GM21576 (cell line): ENCODE results near the gene ACVR1.
"Not testable (repeated sequence)": the region's sequence is repeated elsewhere in the genome, so short reads cannot be mapped to it uniquely, and the experiment has no call there.

ENCODE experiments used
- ATAC-seq: cut with Tn5 transposase; IDR thresholded peaks from one replicate; pipeline ENCODE4 v1.9.1; 2021; ENCODE audit warnings: mild to moderate bottlenecking, moderate library complexity; ENCODE audit not compliant: unreplicated experiment

Gene ACVR1

GRCh38 chr2:157894694-157895435 lies 18.7 kb upstream of the ACVR1 start:
- no peak for ATAC-seq

- no peak for ATAC-seq
Observed at GRCh38 chr2:157893611-157894010, 17.5 kb upstream of the ACVR1 start.

GRCh38 chr2:157891643-157892041 lies 15.5 kb upstream of the ACVR1 start:
- no peak for ATAC-seq

- ATAC-seq = no peak
Observed at GRCh38 chr2:157890969-157891642, 15.0 kb upstream of the ACVR1 start.

GRCh38 chr2:157887946-157888345 lies 11.8 kb upstream of the ACVR1 start:
- ATAC-seq = no peak

GRCh38 chr2:157884533-157884932 lies 8.4 kb upstream of the ACVR1 start:
- not testable (repeated sequence) for ATAC-seq

- ATAC-seq = no peak
Observed at GRCh38 chr2:157880927-157881326, 4.8 kb upstream of the ACVR1 start.

GRCh38 chr2:157877761-157878400 lies 1.8 kb upstream of the ACVR1 start:
- no peak for ATAC-seq

GRCh38 chr2:157876786-157877138 lies 632 bp upstream of the ACVR1 start:
- ATAC-seq = no peak

- peak; percentile 30 for ATAC-seq
Observed at GRCh38 chr2:157875641-157876065, 477 bp downstream of the ACVR1 start.

- no peak for ATAC-seq
Observed at GRCh38 chr2:157874997-157875640, 1.0 kb downstream of the ACVR1 start.

GRCh38 chr2:157874348-157874747 lies 1.8 kb downstream of the ACVR1 start:
- no peak for ATAC-seq

- no peak for ATAC-seq
Observed at GRCh38 chr2:157872791-157873190, 3.3 kb downstream of the ACVR1 start.

- ATAC-seq = no peak
Observed at GRCh38 chr2:157871415-157871814, 4.7 kb downstream of the ACVR1 start.

- no peak for ATAC-seq
Observed at GRCh38 chr2:157868993-157869392, 7.1 kb downstream of the ACVR1 start.

- ATAC-seq = no peak
Observed at GRCh38 chr2:157867703-157868102, 8.4 kb downstream of the ACVR1 start.

- ATAC-seq = no peak
Observed at GRCh38 chr2:157866666-157867642, 9.2 kb downstream of the ACVR1 start.

GRCh38 chr2:157866202-157866601 lies 9.9 kb downstream of the ACVR1 start:
- no peak for ATAC-seq

- no peak for ATAC-seq
Observed at GRCh38 chr2:157864857-157865430, 11.2 kb downstream of the ACVR1 start.

- no peak for ATAC-seq
Observed at GRCh38 chr2:157858846-157859245, 17.3 kb downstream of the ACVR1 start.
